Spleen (tissue), 7 donors: ENCODE measurements around the gene IRAK4.

ENCODE experiments used
- POLR2A ChIP-seq, 3 donors: fragments of 450-650 bp; IDR thresholded peaks; one replicate each; pipeline ENCODE4 v1.5.1; 2017; ENCODE audit warnings: antibody characterized with exemption in 3 of 3, mild to moderate bottlenecking in 1 of 3
- POLR2AphosphoS5 ChIP-seq, 3 donors: sonication (generic); formaldehyde crosslinking; IDR thresholded peaks; one replicate each; pipeline ENCODE4 v1.5.1; 2017; ENCODE audit warnings: antibody characterized with exemption in 3 of 3
- TF ChIP-seq, protein P1 (sequence below), 11 experiments: fragments of 200-600 bp in 7 of 11; fragments of 450-650 bp in 4 of 11; sonication (generic) in 4 of 11; IDR thresholded peaks in 8 of 11; conservative IDR thresholded peaks in 3 of 11; 1 replicate in 7 of 11; 2 replicates in 4 of 11; pipeline versions ENCODE4 v1.4.0 to v1.8.0; 2016 to 2021; ENCODE audit warnings: antibody characterized with exemption in 11 of 11, inconsistent platforms in 4 of 11, mild to moderate bottlenecking in 1 of 11
- donor health status: DM: no; HTN: no; CAD: no; lungs with moderate emphysema.
- donor health status: DM: no; HTN: no; CAD: no.
- donor health status: DM: no; HTN: no; CAD: no.

DNA sequence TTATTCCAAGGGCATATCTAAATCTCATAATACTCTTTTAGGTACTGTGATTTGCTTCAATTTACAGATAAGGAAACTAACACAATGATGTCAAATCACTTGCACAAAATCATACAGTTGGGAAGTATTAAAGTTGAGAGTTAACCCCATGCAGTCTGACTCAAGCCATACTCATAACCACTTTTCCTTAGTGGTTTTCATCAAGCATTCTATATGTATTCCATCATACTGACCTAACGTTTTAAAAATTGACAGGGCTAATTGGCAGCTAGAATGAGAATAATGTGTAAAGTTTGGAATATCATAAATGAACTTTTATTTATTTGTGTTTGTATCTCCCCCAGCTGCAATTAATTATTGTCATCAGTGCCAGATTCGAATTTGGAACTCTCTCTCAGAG is 21.1 kb upstream of the IRAK4 start:
- no peak for TF ChIP-seq POLR2A (IDR thresholded peaks at IDR 0.05)
- TF ChIP-seq, protein P1, sequence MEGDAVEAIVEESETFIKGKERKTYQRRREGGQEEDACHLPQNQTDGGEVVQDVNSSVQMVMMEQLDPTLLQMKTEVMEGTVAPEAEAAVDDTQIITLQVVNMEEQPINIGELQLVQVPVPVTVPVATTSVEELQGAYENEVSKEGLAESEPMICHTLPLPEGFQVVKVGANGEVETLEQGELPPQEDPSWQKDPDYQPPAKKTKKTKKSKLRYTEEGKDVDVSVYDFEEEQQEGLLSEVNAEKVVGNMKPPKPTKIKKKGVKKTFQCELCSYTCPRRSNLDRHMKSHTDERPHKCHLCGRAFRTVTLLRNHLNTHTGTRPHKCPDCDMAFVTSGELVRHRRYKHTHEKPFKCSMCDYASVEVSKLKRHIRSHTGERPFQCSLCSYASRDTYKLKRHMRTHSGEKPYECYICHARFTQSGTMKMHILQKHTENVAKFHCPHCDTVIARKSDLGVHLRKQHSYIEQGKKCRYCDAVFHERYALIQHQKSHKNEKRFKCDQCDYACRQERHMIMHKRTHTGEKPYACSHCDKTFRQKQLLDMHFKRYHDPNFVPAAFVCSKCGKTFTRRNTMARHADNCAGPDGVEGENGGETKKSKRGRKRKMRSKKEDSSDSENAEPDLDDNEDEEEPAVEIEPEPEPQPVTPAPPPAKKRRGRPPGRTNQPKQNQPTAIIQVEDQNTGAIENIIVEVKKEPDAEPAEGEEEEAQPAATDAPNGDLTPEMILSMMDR (IDR thresholded peaks at IDR 0.05 in 8 of 11, conservative IDR thresholded peaks at IDR 0.05 in 3 of 11) = no peak
- no peak for TF ChIP-seq POLR2AphosphoS5 (IDR thresholded peaks at IDR 0.05)
